B cell (primary cell): ENCODE measurements around the gene EMILIN3. TPM values are rescaled to one million over a fixed set of nuclear protein-coding genes. Genes with fewer than 3 reads are reported as not detected.

ENCODE experiments used
- ATAC-seq: fragments of 200-7000 bp; cut with Tn5 transposase; one replicate; pipeline ENCODE4 v1.10.0; 2021; ENCODE audit warnings: low read depth, mild to moderate bottlenecking, moderate number of reproducible peaks, moderate library complexity
- CTCF ChIA-PET: fragments of 350-600 bp; sonication (Branson Sonifier 250); formaldehyde crosslinking; loops from one replicate; lab custom pipeline; 2021; ENCODE audit warnings: antibody characterized with exemption, inconsistent platforms; lab: Charles Lee
- POLR2A ChIA-PET: fragments of 350-600 bp; sonication (Branson Sonifier 250); formaldehyde crosslinking; loops from one replicate; lab custom pipeline; 2021; ENCODE audit warnings: antibody characterized with exemption; lab: Charles Lee
- DNase-seq: peaks from one replicate; pipeline ENCODE4 v3.0.0; 2013
- H2AFZ ChIP-seq: 2 replicates; pipeline ENCODE4 v1.6.1; 2012; ENCODE audit warnings: mild to moderate bottlenecking, low read depth, low read length; ENCODE audit not compliant: insufficient read depth, poor library complexity, severe bottlenecking
- H3K27ac ChIP-seq, 2 donors: 1 replicate in 1 of 2; 2 replicates in 1 of 2; pipeline ENCODE4 v1.5.1; 2012 to 2013; ENCODE audit warnings: low read length in 2 of 2, mild to moderate bottlenecking in 2 of 2, moderate library complexity in 1 of 2
- H3K27me3 ChIP-seq, 4 experiments: fragments of 200-600 bp in 1 of 4; sonication (generic) in 1 of 4; replicated peaks in 1 of 4; 1 replicate in 2 of 4; 2 replicates in 2 of 4; pipeline versions ENCODE4 v1.6.1 to v1.7.0; 2013 to 2016; ENCODE audit warnings: low read length in 3 of 4, mild to moderate bottlenecking in 2 of 4, mixed read lengths in 1 of 4, moderate library complexity in 1 of 4; ENCODE audit not compliant: insufficient read depth in 4 of 4, control insufficient read depth in 3 of 4; ENCODE audit errors: control extremely low read depth in 1 of 4
- H3K36me3 ChIP-seq, 2 experiments: replicated peaks in 1 of 2; 1 replicate in 1 of 2; 2 replicates in 1 of 2; pipeline versions ENCODE4 v1.6.1 to v1.7.1; 2013; ENCODE audit warnings: low read length in 1 of 2; ENCODE audit not compliant: insufficient read depth in 2 of 2, control insufficient read depth in 1 of 2; ENCODE audit errors: control extremely low read depth in 1 of 2, extremely low read depth in 1 of 2
- H3K4me1 ChIP-seq, 2 donors: fragments of 200-600 bp in 1 of 2; sonication (generic) in 1 of 2; 1 replicate in 1 of 2; 2 replicates in 1 of 2; pipeline versions ENCODE4 v1.5.1 to v1.6.1; 2013 to 2017; ENCODE audit warnings: low read length in 2 of 2; ENCODE audit not compliant: control insufficient read depth in 2 of 2, insufficient read depth in 2 of 2
- H3K4me2 ChIP-seq: replicated peaks from 2 replicates; pipeline ENCODE3; 2012; ENCODE audit warnings: mild to moderate bottlenecking, low read depth, low read length; ENCODE audit not compliant: poor library complexity, severe bottlenecking
- H3K4me3 ChIP-seq, 5 experiments: fragments of 200-600 bp in 1 of 5; sonication (generic) in 1 of 5; 1 replicate in 3 of 5; 2 replicates in 2 of 5; pipeline versions ENCODE4 v1.5.1 to v1.7.0; 2011 to 2016; ENCODE audit warnings: low read length in 4 of 5, mild to moderate bottlenecking in 4 of 5, low read depth in 2 of 5, control low read depth in 1 of 5, moderate library complexity in 1 of 5; ENCODE audit not compliant: insufficient read depth in 1 of 5; ENCODE audit errors: control extremely low read depth in 1 of 5, extremely low read depth in 1 of 5
- H3K79me2 ChIP-seq: fragments of 200-600 bp; sonication (generic); one replicate; pipeline ENCODE4 v1.6.0; 2016; ENCODE audit warnings: low read length; ENCODE audit not compliant: control insufficient read depth, insufficient read depth
- H3K9ac ChIP-seq: fragments of 200-600 bp; sonication (generic); 2 replicates; pipeline ENCODE4 v1.6.1; 2017; ENCODE audit warnings: mild to moderate bottlenecking, low read length, moderate library complexity
- H3K9me3 ChIP-seq, 3 donors: one replicate each; pipeline versions ENCODE4 v1.6.1 to v1.7.1; 2013; ENCODE audit warnings: low read length in 2 of 3; ENCODE audit not compliant: control insufficient read depth in 2 of 3, insufficient read depth in 1 of 3; ENCODE audit errors: control extremely low read depth in 1 of 3
- H4K20me1 ChIP-seq: 2 replicates; pipeline ENCODE4 v1.6.0; 2012; ENCODE audit warnings: mild to moderate bottlenecking, low read length; ENCODE audit not compliant: insufficient read depth, control insufficient read depth, poor library complexity, severe bottlenecking
- H3K27ac Mint-ChIP-seq: one replicate; pipeline ENCODE4 v1.8.0; 2021; ENCODE audit warnings: mixed read lengths
- H3K27me3 Mint-ChIP-seq: one replicate; pipeline ENCODE4 v1.8.0; 2021; ENCODE audit warnings: mixed read lengths
- H3K4me1 Mint-ChIP-seq: one replicate; pipeline ENCODE4 v1.8.0; 2021; ENCODE audit warnings: mixed read lengths
- H3K4me3 Mint-ChIP-seq: one replicate; pipeline ENCODE4 v1.8.0; 2021; ENCODE audit warnings: mixed read lengths
- H3K9me3 Mint-ChIP-seq: one replicate; pipeline ENCODE4 v1.8.0; 2022; ENCODE audit warnings: mixed read lengths; ENCODE audit not compliant: insufficient read depth
- EZH2 ChIP-seq: IDR thresholded peaks from 2 replicates; pipeline ENCODE4 v1.6.1; 2012; ENCODE audit warnings: borderline replicate concordance, low read depth, mild to moderate bottlenecking, moderate library complexity, low read length; ENCODE audit not compliant: insufficient read depth, poor library complexity, severe bottlenecking
- WGBS: methylation state at CpG from one replicate; pipeline ENCODE4 v1.1.5; 2013; ENCODE audit warnings: missing lambda C conversion rate; ENCODE audit not compliant: insufficient coverage; 5-methylcytosine and 5-hydroxymethylcytosine counted together
- intact Hi-C: fragments of 100-400 bp; cut with micrococcal nuclease; formaldehyde crosslinking; loops from one replicate; pipeline ENCODE4 v1.10.0; 2022
- polyA plus RNA-seq: library from polyadenylated mRNA; depleted of rRNA; stranded (reverse); fragments of >200 nt; gene quantifications from 2 replicates; pipeline ENCODE4 v1.2.3, GENCODE V29; 2012
- total RNA-seq, 2 donors: library from RNA; stranded (reverse); fragments of 120-200 nt in 1 of 2; gene quantifications; 1 replicate in 1 of 2; 2 replicates in 1 of 2; pipeline versions ENCODE4 v1.2.3 to v1.2.4, GENCODE V29; 2013 to 2022
- TF ChIP-seq, protein P1 (sequence below): fragments of 200-600 bp; IDR thresholded peaks from one replicate; pipeline ENCODE4 v1.8.0; 2022; ENCODE audit warnings: antibody characterized with exemption, mild to moderate bottlenecking

The EMILIN3 gene
- total and polyA plus RNA-seq, 2 donors (not counting 1 experiment from before 2014, with no cell fraction given) = not detected

DNA sequence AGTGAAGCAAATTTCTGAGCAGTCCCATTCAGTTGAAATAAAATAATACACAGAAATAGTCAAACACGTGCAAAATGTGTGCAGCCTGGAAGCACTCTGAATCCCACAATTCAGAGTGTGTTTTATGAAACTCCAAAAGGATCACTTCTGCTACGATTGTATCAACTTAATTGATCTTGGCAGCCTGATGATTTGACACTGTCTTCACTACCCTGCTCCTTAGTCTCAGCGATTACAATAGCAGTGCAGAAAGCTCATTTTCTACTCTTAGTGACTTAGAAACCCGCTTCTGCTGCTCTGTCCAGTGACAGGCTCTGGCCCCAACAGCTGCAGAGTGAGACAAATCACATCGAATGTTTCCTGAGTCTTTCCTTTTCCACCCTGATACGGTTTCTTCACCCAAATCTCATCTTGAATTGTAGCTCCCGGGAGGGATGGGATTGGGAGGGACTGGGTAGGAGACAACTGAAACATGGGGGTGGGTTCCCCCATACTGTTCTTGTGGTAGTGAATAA, 16.2 kb upstream of the EMILIN3 start:
- Mint-ChIP-seq H3K27me3 (peaks cover 31% of the 10 kb centered on the region), H3K4me1 (no peaks in the 10 kb centered on the region), H3K27ac (no peak overlapping the region), H3K9me3 (no peaks in the 10 kb centered on the region), H3K4me3 (no peak overlapping the region)
- Histone ChIP-seq H3K4me2 (no peak overlapping the region), H3K9me3 (peaks cover 0 to 4% (median 0%) of the 10 kb centered on the region in 3 donors), H3K27me3 (peaks cover 0 to 3% (median 1%) of the 10 kb centered on the region in 4 experiments), H4K20me1 (no peaks in the 10 kb centered on the region), H3K4me1 (peaks cover 0 to 2% of the 10 kb centered on the region in 2 donors), H3K79me2 (no peaks in the 10 kb centered on the region), H3K36me3 (no peaks in the 10 kb centered on the region), H3K27ac (no peak overlapping the region), H3K9ac (no peak overlapping the region), H2AFZ (no peak overlapping the region), H3K4me3 (no peak overlapping the region)
- ATAC-seq (no peak), DNase-seq (no peak)
- TF ChIP-seq, protein P1, sequence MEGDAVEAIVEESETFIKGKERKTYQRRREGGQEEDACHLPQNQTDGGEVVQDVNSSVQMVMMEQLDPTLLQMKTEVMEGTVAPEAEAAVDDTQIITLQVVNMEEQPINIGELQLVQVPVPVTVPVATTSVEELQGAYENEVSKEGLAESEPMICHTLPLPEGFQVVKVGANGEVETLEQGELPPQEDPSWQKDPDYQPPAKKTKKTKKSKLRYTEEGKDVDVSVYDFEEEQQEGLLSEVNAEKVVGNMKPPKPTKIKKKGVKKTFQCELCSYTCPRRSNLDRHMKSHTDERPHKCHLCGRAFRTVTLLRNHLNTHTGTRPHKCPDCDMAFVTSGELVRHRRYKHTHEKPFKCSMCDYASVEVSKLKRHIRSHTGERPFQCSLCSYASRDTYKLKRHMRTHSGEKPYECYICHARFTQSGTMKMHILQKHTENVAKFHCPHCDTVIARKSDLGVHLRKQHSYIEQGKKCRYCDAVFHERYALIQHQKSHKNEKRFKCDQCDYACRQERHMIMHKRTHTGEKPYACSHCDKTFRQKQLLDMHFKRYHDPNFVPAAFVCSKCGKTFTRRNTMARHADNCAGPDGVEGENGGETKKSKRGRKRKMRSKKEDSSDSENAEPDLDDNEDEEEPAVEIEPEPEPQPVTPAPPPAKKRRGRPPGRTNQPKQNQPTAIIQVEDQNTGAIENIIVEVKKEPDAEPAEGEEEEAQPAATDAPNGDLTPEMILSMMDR = no peak
- no peak for TF ChIP-seq EZH2
- ChIA-PET POLR2A (no interaction called here), CTCF (no interaction called here)
- intact Hi-C loops = no loop called here
- WGBS = 82% methylated on average over 4 of the region's 7 CpGs

DNA sequence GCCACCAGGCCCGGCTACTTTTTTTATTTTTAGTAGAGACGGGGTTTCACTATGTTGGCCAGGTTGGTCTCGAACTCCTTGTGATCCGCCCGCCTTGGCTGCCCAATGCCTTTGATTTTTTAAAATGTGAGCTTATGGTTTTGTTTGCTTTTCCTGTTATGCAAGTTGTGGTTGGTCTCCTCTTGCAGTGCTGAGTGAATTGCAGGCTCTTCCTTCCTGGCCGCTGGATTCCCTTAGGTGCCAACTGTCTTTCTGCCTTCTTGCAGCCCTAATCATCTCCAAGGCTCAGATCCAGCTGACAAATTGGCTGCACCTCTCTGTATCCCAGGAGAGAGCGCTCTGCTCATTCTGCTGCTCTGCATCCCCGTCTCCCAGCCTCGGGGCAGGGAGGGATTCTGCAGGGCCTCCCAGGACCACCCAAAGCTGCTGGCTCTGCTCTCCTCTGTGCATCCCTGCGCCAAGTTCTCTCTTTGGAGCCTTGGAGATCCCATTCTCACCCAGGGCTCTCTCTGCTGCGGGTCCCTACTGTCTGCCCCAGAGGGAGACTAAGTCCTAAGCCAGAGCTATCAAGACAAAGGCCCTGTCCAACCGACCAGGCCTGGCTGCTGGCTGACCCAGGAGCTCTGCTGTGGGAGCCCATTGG, 14.1 kb upstream of the EMILIN3 start:
- TF ChIP-seq, protein P1 = no peak
- TF ChIP-seq EZH2 = no peak
- CTCF ChIA-PET = no interaction called here
- H3K4me3 Mint-ChIP-seq = no peak overlapping the region

More for the DNA sequence above, 14.1 kb upstream of the EMILIN3 start:
- H3K27me3 Mint-ChIP-seq = peaks cover 46% of the 10 kb centered on the region
- H3K27ac Mint-ChIP-seq = no peak overlapping the region
- intact Hi-C loops = no loop called here
- H3K4me1 ChIP-seq = no peaks in the 10 kb centered on the region
- H3K9me3 Mint-ChIP-seq = no peaks in the 10 kb centered on the region
- H3K27ac ChIP-seq = no peak overlapping the region
- H3K9me3 ChIP-seq = peaks cover 0 to 8% (median 0%) of the 10 kb centered on the region in 3 donors
- no peaks in the 10 kb centered on the region for H3K4me1 Mint-ChIP-seq
- no peaks in the 10 kb centered on the region for H4K20me1 ChIP-seq
- no peak for ATAC-seq
- no peak overlapping the region for H3K4me3 ChIP-seq
- peaks cover 0 to 4% (median 2%) of the 10 kb centered on the region in 4 experiments for H3K27me3 ChIP-seq
- no peak overlapping the region for H2AFZ ChIP-seq
- no peaks in the 10 kb centered on the region for H3K36me3 ChIP-seq
- no peaks in the 10 kb centered on the region for H3K79me2 ChIP-seq
- POLR2A ChIA-PET = no interaction called here
- WGBS = 67% methylated on average over 12 of the region's 12 CpGs
- H3K4me2 ChIP-seq = no peak overlapping the region
- DNase-seq = no peak
- no peak overlapping the region for H3K9ac ChIP-seq
